Activated CD4-positive, alpha-beta T cell treated with anti-CD3 and anti-CD28 coated beads, Interleukin-2, amount 10 ng/mL, durations not matched to agents 7 days and 5 days (primary cell): ENCODE results near the gene AP4E1. TPM values are rescaled to one million over a fixed set of nuclear protein-coding genes. Genes with fewer than 3 reads are reported as not detected.
"Not testable (repeated sequence)": the region's sequence is repeated elsewhere in the genome, so short reads cannot be mapped to it uniquely, and the experiment has no call there.

Source experiments
- CTCF ChIA-PET: fragments of 350-600 bp; sonication (Branson Sonifier 250); formaldehyde crosslinking; loops from one replicate; lab custom pipeline; 2021; ENCODE audit warnings: antibody characterized with exemption; lab: Charles Lee
- POLR2A ChIA-PET: fragments of 350-600 bp; sonication (Branson Sonifier 250); formaldehyde crosslinking; loops from one replicate; lab custom pipeline; 2021; ENCODE audit warnings: antibody characterized with exemption; lab: Charles Lee
- DNase-seq: peaks from one replicate; pipeline ENCODE4 v3.0.0-alpha.2; 2020
- H3K27ac Mint-ChIP-seq: one replicate; pipeline ENCODE4 v1.8.0; 2021; ENCODE audit warnings: mild to moderate bottlenecking, moderate library complexity, mixed read lengths
- H3K27me3 Mint-ChIP-seq: one replicate; pipeline ENCODE4 v1.8.0; 2021; ENCODE audit warnings: mixed read lengths
- H3K36me3 Mint-ChIP-seq: one replicate; pipeline ENCODE4 v1.8.0; 2021; ENCODE audit warnings: low read depth, mixed read lengths
- H3K4me1 Mint-ChIP-seq: one replicate; pipeline ENCODE4 v1.8.0; 2021; ENCODE audit warnings: mixed read lengths
- H3K4me3 Mint-ChIP-seq: one replicate; pipeline ENCODE4 v1.8.0; 2021; ENCODE audit warnings: mild to moderate bottlenecking, moderate library complexity, mixed read lengths
- H3K9me3 Mint-ChIP-seq: one replicate; pipeline ENCODE4 v1.8.0; 2021; ENCODE audit warnings: mixed read lengths
- total RNA-seq, 2 experiments: library from RNA; stranded (reverse); gene quantifications; one replicate each; pipeline ENCODE4 v1.2.3, GENCODE V29; 2021

AP4E1 gene
- total RNA-seq, 2 experiments from 2014 or later = 12.7 to 14.1 TPM

GRCh38 chr15:50929062-50929461, 20.6 kb downstream of the AP4E1 start:
- ChIA-PET CTCF (no interaction called here), POLR2A (no interaction called here)
- Mint-ChIP-seq H3K36me3 (peaks cover 39% of the 10 kb centered on the region), H3K27me3 (no peaks in the 10 kb centered on the region), H3K9me3 (no peaks in the 10 kb centered on the region), H3K4me1 (no peaks in the 10 kb centered on the region), H3K4me3 (no peak overlapping the region), H3K27ac (no peak overlapping the region)
- DNase-seq = no peak

- POLR2A ChIA-PET = no interaction called here
- no peaks in the 10 kb centered on the region for H3K27me3 Mint-ChIP-seq
- H3K36me3 Mint-ChIP-seq = peaks cover 41% of the 10 kb centered on the region
- DNase-seq = no peak
- no peak overlapping the region for H3K27ac Mint-ChIP-seq
- H3K4me3 Mint-ChIP-seq = no peak overlapping the region
- H3K9me3 Mint-ChIP-seq = no peaks in the 10 kb centered on the region
- no peaks in the 10 kb centered on the region for H3K4me1 Mint-ChIP-seq
- CTCF ChIA-PET = no interaction called here
These were observed 22.3 kb downstream of the AP4E1 start for GRCh38 chr15:50930792-50931191.

- POLR2A ChIA-PET = no interaction called here
- CTCF ChIA-PET = no interaction called here
- Mint-ChIP-seq H3K27me3 (no peaks in the 10 kb centered on the region), H3K36me3 (peaks cover 41% of the 10 kb centered on the region), H3K4me3 (no peak overlapping the region), H3K4me1 (no peaks in the 10 kb centered on the region), H3K27ac (no peak overlapping the region), H3K9me3 (no peaks in the 10 kb centered on the region)
- DNase-seq = no peak
These were observed 24.9 kb downstream of the AP4E1 start for GRCh38 chr15:50933341-50933740.

GRCh38 chr15:50938525-50938924, 30.0 kb downstream of the AP4E1 start:
- no peaks in the 10 kb centered on the region for H3K4me1 Mint-ChIP-seq
- H3K36me3 Mint-ChIP-seq = peaks cover 22% of the 10 kb centered on the region
- DNase-seq = no peak
- ChIA-PET POLR2A (no interaction called here), CTCF (no interaction called here)
- no peaks in the 10 kb centered on the region for H3K9me3 Mint-ChIP-seq
- no peak overlapping the region for H3K27ac Mint-ChIP-seq
- no peaks in the 10 kb centered on the region for H3K27me3 Mint-ChIP-seq
- no peak overlapping the region for H3K4me3 Mint-ChIP-seq

- H3K4me3 Mint-ChIP-seq = no peak overlapping the region
- no peak for DNase-seq
- CTCF ChIA-PET = no interaction called here
- no peaks in the 10 kb centered on the region for H3K4me1 Mint-ChIP-seq
- no peaks in the 10 kb centered on the region for H3K27me3 Mint-ChIP-seq
- H3K9me3 Mint-ChIP-seq = no peaks in the 10 kb centered on the region
- POLR2A ChIA-PET = no interaction called here
- no peak overlapping the region for H3K27ac Mint-ChIP-seq
- H3K36me3 Mint-ChIP-seq = peaks cover 31% of the 10 kb centered on the region
These were observed 31.4 kb downstream of the AP4E1 start for GRCh38 chr15:50939911-50940310.

- CTCF ChIA-PET = no interaction called here
- no peak overlapping the region for H3K27ac Mint-ChIP-seq
- no peaks in the 10 kb centered on the region for H3K4me1 Mint-ChIP-seq
- H3K27me3 Mint-ChIP-seq = no peaks in the 10 kb centered on the region
- no peaks in the 10 kb centered on the region for H3K9me3 Mint-ChIP-seq
- no peak for DNase-seq
- POLR2A ChIA-PET = no interaction called here
- no peak overlapping the region for H3K4me3 Mint-ChIP-seq
- peaks cover 33% of the 10 kb centered on the region for H3K36me3 Mint-ChIP-seq
These were observed 32.0 kb downstream of the AP4E1 start for GRCh38 chr15:50940506-50940905.

GRCh38 chr15:50943638-50944037, 35.2 kb downstream of the AP4E1 start:
- DNase-seq = no peak
- H3K36me3 Mint-ChIP-seq = peaks cover 27% of the 10 kb centered on the region
- H3K4me3 Mint-ChIP-seq = no peak overlapping the region
- H3K27me3 Mint-ChIP-seq = no peaks in the 10 kb centered on the region
- ChIA-PET POLR2A (no interaction called here), CTCF (no interaction called here)
- no peaks in the 10 kb centered on the region for H3K4me1 Mint-ChIP-seq
- H3K27ac Mint-ChIP-seq = no peak overlapping the region
- no peaks in the 10 kb centered on the region for H3K9me3 Mint-ChIP-seq

- H3K4me1 Mint-ChIP-seq = no peaks in the 10 kb centered on the region
- no peak for DNase-seq
- H3K36me3 Mint-ChIP-seq = peaks cover 33% of the 10 kb centered on the region
- no peaks in the 10 kb centered on the region for H3K9me3 Mint-ChIP-seq
- H3K27ac Mint-ChIP-seq = no peak overlapping the region
- no peaks in the 10 kb centered on the region for H3K27me3 Mint-ChIP-seq
- H3K4me3 Mint-ChIP-seq = no peak overlapping the region
- CTCF ChIA-PET = interaction anchor here (0.6 to 1.6 kb wide), 3 partner anchors 8 to 280 kb away, joined by 3 read pairs; no protein-coding TSS in a partner anchor
- POLR2A ChIA-PET = interaction anchor here (0.6 kb wide), 1 partner anchor 306 kb away, joined by 6 read pairs; no protein-coding TSS in a partner anchor
These were observed 36.2 kb downstream of the AP4E1 start for GRCh38 chr15:50944672-50945071.

GRCh38 chr15:50945725-50946124, 37.2 kb downstream of the AP4E1 start:
- no peaks in the 10 kb centered on the region for H3K4me1 Mint-ChIP-seq
- ChIA-PET POLR2A (interaction anchor here (0.6 kb wide), 1 partner anchor 281 kb away, joined by 3 read pairs; no protein-coding TSS in a partner anchor), CTCF (interaction anchor here (1.6 kb wide), 1 partner anchor 11 kb away, joined by 3 read pairs; no protein-coding TSS in a partner anchor)
- H3K9me3 Mint-ChIP-seq = peaks cover 1% of the 10 kb centered on the region
- DNase-seq = no peak
- no peaks in the 10 kb centered on the region for H3K27me3 Mint-ChIP-seq
- H3K27ac Mint-ChIP-seq = no peak overlapping the region
- peaks cover 40% of the 10 kb centered on the region for H3K36me3 Mint-ChIP-seq
- no peak overlapping the region for H3K4me3 Mint-ChIP-seq

- H3K4me3 Mint-ChIP-seq, H3K27me3 Mint-ChIP-seq, H3K27ac Mint-ChIP-seq, POLR2A ChIA-PET, H3K4me1 Mint-ChIP-seq, DNase-seq, CTCF ChIA-PET: not testable (repeated sequence)
- peaks cover 60% of the 10 kb centered on the region for H3K36me3 Mint-ChIP-seq
- peaks cover 16% of the 10 kb centered on the region for H3K9me3 Mint-ChIP-seq
These were observed 42.3 kb downstream of the AP4E1 start for GRCh38 chr15:50950745-50951144.

- H3K36me3 Mint-ChIP-seq = peaks cover 81% of the 10 kb centered on the region
- no peak overlapping the region for H3K27ac Mint-ChIP-seq
- CTCF ChIA-PET = no interaction called here
- no peak for DNase-seq
- no peaks in the 10 kb centered on the region for H3K4me1 Mint-ChIP-seq
- no peaks in the 10 kb centered on the region for H3K27me3 Mint-ChIP-seq
- H3K4me3 Mint-ChIP-seq = no peak overlapping the region
- peaks cover 24% of the 10 kb centered on the region for H3K9me3 Mint-ChIP-seq
- POLR2A ChIA-PET = no interaction called here
These were observed 44.8 kb downstream of the AP4E1 start for GRCh38 chr15:50953302-50953701.

- H3K27me3 Mint-ChIP-seq, H3K4me1 Mint-ChIP-seq, POLR2A ChIA-PET, DNase-seq, H3K27ac Mint-ChIP-seq, H3K4me3 Mint-ChIP-seq, CTCF ChIA-PET: not testable (repeated sequence)
- peaks cover 87% of the 10 kb centered on the region for H3K36me3 Mint-ChIP-seq
- peaks cover 34% of the 10 kb centered on the region for H3K9me3 Mint-ChIP-seq
These were observed 46.4 kb downstream of the AP4E1 start for GRCh38 chr15:50954837-50955236.

- ChIA-PET CTCF (no interaction called here), POLR2A (no interaction called here)
- Mint-ChIP-seq H3K27me3 (no peaks in the 10 kb centered on the region), H3K4me3 (no peak overlapping the region), H3K4me1 (no peaks in the 10 kb centered on the region), H3K27ac (no peak overlapping the region), H3K36me3 (peaks cover 91% of the 10 kb centered on the region), H3K9me3 (peaks cover 56% of the 10 kb centered on the region)
- no peak for DNase-seq
These were observed 51.2 kb downstream of the AP4E1 start for GRCh38 chr15:50959717-50960116.

- DNase-seq = no peak
- H3K27me3 Mint-ChIP-seq = no peaks in the 10 kb centered on the region
- ChIA-PET CTCF (no interaction called here), POLR2A (no interaction called here)
- no peaks in the 10 kb centered on the region for H3K4me1 Mint-ChIP-seq
- no peak overlapping the region for H3K27ac Mint-ChIP-seq
- H3K9me3 Mint-ChIP-seq = peaks cover 54% of the 10 kb centered on the region
- peaks cover 69% of the 10 kb centered on the region for H3K36me3 Mint-ChIP-seq
- no peak overlapping the region for H3K4me3 Mint-ChIP-seq
These were observed 55.6 kb downstream of the AP4E1 start for GRCh38 chr15:50964075-50964474.
